IMR-90 (cell line): ENCODE results near the gene VSIR. TPM values are rescaled to one million over a fixed set of nuclear protein-coding genes. Genes with fewer than 3 reads are reported as not detected.

ENCODE experiments used
- ATAC-seq: fragments of 200-7000 bp; cut with Tn5 transposase; 2 replicates; pipeline ENCODE4 v1.9.1; 2020; ENCODE audit warnings: low read depth, mild to moderate bottlenecking, moderate library complexity
- BruUV-seq: library from RNA; stranded (reverse); fragments of 400-500 nt; replicated peaks from 2 replicates; lab custom pipeline; 2021; lab: Mats Ljungman, UMichigan
- CTCF ChIA-PET: fragments of 300-600 bp; formaldehyde crosslinking; extraction: SDS; loops from one replicate; lab custom pipeline; 2021; ENCODE audit warnings: antibody characterized with exemption; lab: Yijun Ruan, JAX
- POLR2A ChIA-PET: fragments of 300-600 bp; sonication (Branson Sonifier 250); formaldehyde crosslinking; loops from one replicate; lab custom pipeline; 2022; ENCODE audit warnings: antibody characterized with exemption; ENCODE audit not compliant: unreplicated experiment; lab: Charles Lee
- DNase-seq: peaks from one replicate; pipeline ENCODE4 v3.0.0; 2013
- H2AFZ ChIP-seq: replicated peaks from 2 replicates; pipeline ENCODE3; 2013; ENCODE audit warnings: low read length, mild to moderate bottlenecking; ENCODE audit not compliant: poor library complexity
- H2AK5ac ChIP-seq: 2 replicates; pipeline ENCODE4 v1.6.1; 2013; ENCODE audit warnings: low read depth, low read length, inconsistent platforms
- H2AK9ac ChIP-seq: replicated peaks from 2 replicates; pipeline ENCODE3; 2013; ENCODE audit warnings: mild to moderate bottlenecking, low read depth, low read length, moderate library complexity; ENCODE audit not compliant: poor library complexity
- H2BK120ac ChIP-seq: 2 replicates; pipeline ENCODE4 v1.6.1; 2013; ENCODE audit warnings: low read depth, low read length, inconsistent platforms
- H2BK15ac ChIP-seq: 3 replicates; pipeline ENCODE4 v1.6.1; 2013; ENCODE audit warnings: low read depth, low read length, inconsistent platforms
- H2BK20ac ChIP-seq: 2 replicates; pipeline ENCODE4 v1.6.1; 2013; ENCODE audit warnings: low read depth, mild to moderate bottlenecking, inconsistent platforms, low read length, moderate library complexity
- H2BK5ac ChIP-seq: 2 replicates; pipeline ENCODE4 v1.6.1; 2013; ENCODE audit warnings: mild to moderate bottlenecking, low read depth, low read length, inconsistent platforms; ENCODE audit not compliant: poor library complexity, severe bottlenecking
- H3K14ac ChIP-seq: replicated peaks from 2 replicates; pipeline ENCODE4 v1.6.1; 2013; ENCODE audit warnings: low read depth, low read length, inconsistent platforms
- H3K18ac ChIP-seq: 2 replicates; pipeline ENCODE4 v1.6.1; 2013; ENCODE audit warnings: low read depth, low read length, control low read depth
- H3K23ac ChIP-seq: 2 replicates; pipeline ENCODE4 v1.6.1; 2013; ENCODE audit warnings: low read depth, low read length, inconsistent platforms
- H3K27ac ChIP-seq: 2 replicates; pipeline ENCODE4 v1.5.1; 2013; ENCODE audit warnings: mild to moderate bottlenecking, control low read depth, low read length; ENCODE audit not compliant: insufficient read depth
- H3K27me3 ChIP-seq: 2 replicates; pipeline ENCODE4 v1.6.1; 2013; ENCODE audit warnings: low read length; ENCODE audit not compliant: control insufficient read depth, insufficient read depth
- H3K36me3 ChIP-seq: 2 replicates; pipeline ENCODE4 v1.6.1; 2013; ENCODE audit warnings: low read length, mixed read lengths; ENCODE audit not compliant: control insufficient read depth, insufficient read depth
- H3K4ac ChIP-seq: 2 replicates; pipeline ENCODE4 v1.6.1; 2013; ENCODE audit warnings: low read depth, low read length, inconsistent platforms
- H3K4me1 ChIP-seq: 2 replicates; pipeline ENCODE4 v1.6.1; 2013; ENCODE audit warnings: low read length, mixed read lengths; ENCODE audit not compliant: control insufficient read depth, insufficient read depth
- H3K4me2 ChIP-seq: 2 replicates; pipeline ENCODE4 v1.6.1; 2013; ENCODE audit warnings: low read depth, mild to moderate bottlenecking, control low read depth, low read length, moderate library complexity
- H3K4me3 ChIP-seq: 2 replicates; pipeline ENCODE4 v1.5.1; 2013; ENCODE audit warnings: low read depth, mild to moderate bottlenecking, control low read depth, low read length, moderate library complexity; ENCODE audit not compliant: insufficient read depth
- H3K56ac ChIP-seq: 2 replicates; pipeline ENCODE4 v1.6.1; 2013; ENCODE audit warnings: low read length, inconsistent platforms; ENCODE audit not compliant: insufficient read depth; ENCODE audit errors: extremely low read depth
- H3K79me1 ChIP-seq, 2 experiments: 2 replicates each; pipeline ENCODE4 v1.6.1; 2013; ENCODE audit warnings: low read length in 2 of 2, inconsistent platforms in 1 of 2, low read depth in 1 of 2
- H3K9ac ChIP-seq: 2 replicates; pipeline ENCODE4 v1.6.1; 2013; ENCODE audit warnings: low read depth, low read length, control low read depth
- H3K9me1 ChIP-seq: 2 replicates; pipeline ENCODE4 v1.6.1; 2013; ENCODE audit warnings: low read length, inconsistent platforms; ENCODE audit not compliant: insufficient read depth
- H3K9me3 ChIP-seq: 2 replicates; pipeline ENCODE4 v1.6.1; 2013; ENCODE audit warnings: low read length; ENCODE audit not compliant: control insufficient read depth, insufficient read depth
- H4K20me1 ChIP-seq: 2 replicates; pipeline ENCODE4 v1.6.1; 2013; ENCODE audit warnings: low read length, inconsistent platforms; ENCODE audit not compliant: insufficient read depth
- H4K5ac ChIP-seq: 2 replicates; pipeline ENCODE4 v1.6.1; 2013; ENCODE audit warnings: mild to moderate bottlenecking, low read depth, low read length, control low read depth
- H4K8ac ChIP-seq, 2 experiments: 2 replicates each; pipeline ENCODE4 v1.6.1; 2013; ENCODE audit warnings: low read depth in 2 of 2, low read length in 2 of 2, control low read depth in 1 of 2, inconsistent platforms in 1 of 2
- H4K91ac ChIP-seq: 2 replicates; pipeline ENCODE4 v1.6.1; 2013; ENCODE audit warnings: low read depth, low read length, inconsistent platforms; ENCODE audit not compliant: insufficient read depth
- CEBPB ChIP-seq: IDR thresholded peaks from 2 replicates; pipeline ENCODE4 v1.6.1; 2012; ENCODE audit warnings: low read depth, low read length, improper control_type of control experiment
- CHD1 ChIP-seq: IDR thresholded peaks from 2 replicates; pipeline ENCODE4 v1.6.1; 2012; ENCODE audit warnings: low read depth, low read length, improper control_type of control experiment
- ELK1 ChIP-seq: fragments of 150-350 bp; IDR thresholded peaks from 2 replicates; pipeline ENCODE4 v1.6.1; 2016; ENCODE audit warnings: low read depth, mild to moderate bottlenecking, low read length, moderate library complexity, borderline replicate concordance
- FOS ChIP-seq: fragments of 150-350 bp; IDR thresholded peaks from 2 replicates; pipeline ENCODE4 v1.6.1; 2016; ENCODE audit warnings: low read depth, low read length
- MAFK ChIP-seq: IDR thresholded peaks from 2 replicates; pipeline ENCODE4 v1.6.1; 2012; ENCODE audit warnings: low read depth, low read length, improper control_type of control experiment
- MAZ ChIP-seq: IDR thresholded peaks from 2 replicates; pipeline ENCODE4 v1.6.1; 2012; ENCODE audit warnings: low read depth, mild to moderate bottlenecking, low read length, improper control_type of control experiment, moderate library complexity, borderline replicate concordance
- POLR2A ChIP-seq: IDR thresholded peaks from 2 replicates; pipeline ENCODE4 v1.6.1; 2012; ENCODE audit warnings: mild to moderate bottlenecking, low read depth, low read length
- RAD21 ChIP-seq: IDR thresholded peaks from 2 replicates; pipeline ENCODE4 v1.6.1; 2012; ENCODE audit warnings: low read length, improper control_type of control experiment
- RCOR1 ChIP-seq: IDR thresholded peaks from 2 replicates; pipeline ENCODE4 v1.6.1; 2012; ENCODE audit warnings: mild to moderate bottlenecking, low read length, improper control_type of control experiment; ENCODE audit not compliant: insufficient replicate concordance
- RFX5 ChIP-seq: IDR thresholded peaks from 2 replicates; pipeline ENCODE4 v1.8.0; 2012; ENCODE audit warnings: low read depth, mild to moderate bottlenecking, low read length, moderate library complexity
- USF2 ChIP-seq: fragments of 150-350 bp; IDR thresholded peaks from 2 replicates; pipeline ENCODE4 v1.6.1; 2017; ENCODE audit warnings: mild to moderate bottlenecking, antibody characterized with exemption, low read length, low read depth
- WGBS, 2 experiments: methylation state at CpG; one replicate each; pipeline versions ENCODE4 v1.1.5 to v1.1.7; 2013; ENCODE audit warnings: missing lambda C conversion rate in 2 of 2; ENCODE audit not compliant: insufficient read length in 1 of 2; ENCODE audit errors: extremely low coverage in 2 of 2; 5-methylcytosine and 5-hydroxymethylcytosine counted together
- dilution Hi-C: fragments of 300-500 bp; cut with HindIII; formaldehyde crosslinking; loops from one replicate; pipeline ENCODE4 v1.14.3; 2018; ENCODE audit warnings: low sequenced_read_pairs; ENCODE audit not compliant: unreplicated experiment
- in situ Hi-C: fragments of 300-500 bp; cut with MboI; formaldehyde crosslinking; loops from 3 replicates; pipeline ENCODE4 v1.14.3; 2019; ENCODE audit warnings: low sequenced_read_pairs, inconsistent platforms, mixed read lengths
- intact Hi-C: fragments of 100-400 bp; cut with micrococcal nuclease; formaldehyde crosslinking; loops from 2 replicates; pipeline ENCODE4 v1.10.0; 2022
- polyA plus RNA-seq, 3 experiments: library from polyadenylated mRNA; depleted of rRNA; stranded (reverse); fragments of >200 nt; gene quantifications; 2 replicates each; pipeline ENCODE4 v1.2.3, GENCODE V29; 2012; ENCODE audit warnings: low replicate concordance in 1 of 3
- total RNA-seq: library from RNA; depleted of rRNA; stranded (reverse); fragments of >200 nt; gene quantifications from 2 replicates; pipeline ENCODE4 v1.2.3, GENCODE V29; 2012

The VSIR gene
- total and polyA plus RNA-seq, 2 of the 4 experiments (the other 2 are of a cell fraction): 5.0 to 23.8 TPM

GRCh38 chr10:71731791-71732190, 41.5 kb downstream of the VSIR start:
- Histone ChIP-seq H3K4me1 (peaks cover 7% of the 10 kb centered on the region; the same call in 1 of the 2 replicates), H4K5ac (no peak overlapping the region), H2BK20ac (no peak overlapping the region), H3K14ac (no peak overlapping the region), H2AFZ (no peak overlapping the region), H3K27me3 (peaks cover 28% of the 10 kb centered on the region), H3K56ac (no peak overlapping the region), H2BK120ac (no peak overlapping the region), H3K18ac (no peak overlapping the region), H3K4me3 (no peak overlapping the region), H4K8ac (no peak overlapping the region), H3K4ac (no peak overlapping the region), H3K36me3 (no peaks in the 10 kb centered on the region), H2AK5ac (no peak overlapping the region), H2BK15ac (no peak overlapping the region), H2BK5ac (no peak overlapping the region), H2AK9ac (no peak overlapping the region), H3K9ac (no peak overlapping the region), H3K9me3 (no peaks in the 10 kb centered on the region), H3K23ac (no peak overlapping the region), H3K79me1 (no peaks in the 10 kb centered on the region), H3K9me1 (no peaks in the 10 kb centered on the region), H4K91ac (no peak overlapping the region), H3K4me2 (no peak overlapping the region), H4K20me1 (no peaks in the 10 kb centered on the region), H3K27ac (no peak overlapping the region)
- intact Hi-C loops: no loop called here
- POLR2A ChIA-PET: no interaction called here
- dilution Hi-C loops: no loop called here
- DNase-seq (no peak), ATAC-seq (no peak)
- CTCF ChIA-PET: interaction anchor here (0.6 kb wide), 1 partner anchor 74 kb away, joined by 4 read pairs; no protein-coding TSS in a partner anchor
- in situ Hi-C loops: no loop called here
- WGBS, 2 experiments: 83% methylated on average over 7 of the region's 12 CpGs; no CpG with 5 or more reads in 1 of the 2 experiments
- no peak for TF ChIP-seq RAD21
- TF ChIP-seq MAFK: no peak
- TF ChIP-seq RFX5: no peak
- TF ChIP-seq RCOR1: no peak
- TF ChIP-seq CHD1: no peak
- TF ChIP-seq USF2: no peak
- TF ChIP-seq ELK1: no peak
- TF ChIP-seq POLR2A: no peak
- no peak for TF ChIP-seq FOS
- TF ChIP-seq MAZ: no peak
- TF ChIP-seq CEBPB: no peak
- no TSS peak for BruUV-seq
